MM.1S (cell line): ENCODE data around the gene PPP4R4.

Experiments used
- EZH2 ChIP-seq: fragments of 300-600 bp; sonication (generic); optimal IDR thresholded peaks from 2 replicates; pipeline ENCODE3; 2017; ENCODE audit warnings: low read depth, mild to moderate bottlenecking, antibody characterized with exemption, low read length, mixed read lengths
- TF ChIP-seq, protein P1 (sequence below): fragments of 300-600 bp; sonication (generic); IDR thresholded peaks from 2 replicates; pipeline ENCODE4 v1.5.1; 2016; ENCODE audit warnings: antibody characterized with exemption, low read length, mixed read lengths

DNA sequence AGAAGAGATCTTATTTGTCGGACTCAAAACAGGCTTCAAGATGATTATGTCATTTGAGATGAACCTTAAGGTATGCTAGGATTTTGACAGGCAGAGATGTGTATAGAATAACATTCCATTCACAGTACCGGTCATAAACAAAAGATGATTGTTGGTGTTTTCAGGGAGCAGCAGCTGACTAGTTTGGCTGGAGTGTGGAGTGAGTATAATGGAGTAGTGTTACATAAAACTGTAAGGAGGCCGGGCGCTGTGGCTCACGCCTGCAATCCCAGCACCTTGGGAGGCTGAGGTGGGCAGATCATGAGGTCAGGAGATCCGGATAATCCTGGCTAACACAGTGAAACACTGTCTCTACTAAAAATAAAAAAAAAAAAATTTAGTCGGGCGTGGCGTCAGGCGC is 95.0 kb downstream of the PPP4R4 start:
- TF ChIP-seq, protein P1, sequence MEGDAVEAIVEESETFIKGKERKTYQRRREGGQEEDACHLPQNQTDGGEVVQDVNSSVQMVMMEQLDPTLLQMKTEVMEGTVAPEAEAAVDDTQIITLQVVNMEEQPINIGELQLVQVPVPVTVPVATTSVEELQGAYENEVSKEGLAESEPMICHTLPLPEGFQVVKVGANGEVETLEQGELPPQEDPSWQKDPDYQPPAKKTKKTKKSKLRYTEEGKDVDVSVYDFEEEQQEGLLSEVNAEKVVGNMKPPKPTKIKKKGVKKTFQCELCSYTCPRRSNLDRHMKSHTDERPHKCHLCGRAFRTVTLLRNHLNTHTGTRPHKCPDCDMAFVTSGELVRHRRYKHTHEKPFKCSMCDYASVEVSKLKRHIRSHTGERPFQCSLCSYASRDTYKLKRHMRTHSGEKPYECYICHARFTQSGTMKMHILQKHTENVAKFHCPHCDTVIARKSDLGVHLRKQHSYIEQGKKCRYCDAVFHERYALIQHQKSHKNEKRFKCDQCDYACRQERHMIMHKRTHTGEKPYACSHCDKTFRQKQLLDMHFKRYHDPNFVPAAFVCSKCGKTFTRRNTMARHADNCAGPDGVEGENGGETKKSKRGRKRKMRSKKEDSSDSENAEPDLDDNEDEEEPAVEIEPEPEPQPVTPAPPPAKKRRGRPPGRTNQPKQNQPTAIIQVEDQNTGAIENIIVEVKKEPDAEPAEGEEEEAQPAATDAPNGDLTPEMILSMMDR, result no peak
- no peak for TF ChIP-seq EZH2
